ENCODE data around the gene MACROD1.
"Not testable (repeated sequence)": the region's sequence is repeated elsewhere in the genome, so short reads cannot be mapped to it uniquely, and the experiment has no call there.

The MACROD1 gene

DNA sequence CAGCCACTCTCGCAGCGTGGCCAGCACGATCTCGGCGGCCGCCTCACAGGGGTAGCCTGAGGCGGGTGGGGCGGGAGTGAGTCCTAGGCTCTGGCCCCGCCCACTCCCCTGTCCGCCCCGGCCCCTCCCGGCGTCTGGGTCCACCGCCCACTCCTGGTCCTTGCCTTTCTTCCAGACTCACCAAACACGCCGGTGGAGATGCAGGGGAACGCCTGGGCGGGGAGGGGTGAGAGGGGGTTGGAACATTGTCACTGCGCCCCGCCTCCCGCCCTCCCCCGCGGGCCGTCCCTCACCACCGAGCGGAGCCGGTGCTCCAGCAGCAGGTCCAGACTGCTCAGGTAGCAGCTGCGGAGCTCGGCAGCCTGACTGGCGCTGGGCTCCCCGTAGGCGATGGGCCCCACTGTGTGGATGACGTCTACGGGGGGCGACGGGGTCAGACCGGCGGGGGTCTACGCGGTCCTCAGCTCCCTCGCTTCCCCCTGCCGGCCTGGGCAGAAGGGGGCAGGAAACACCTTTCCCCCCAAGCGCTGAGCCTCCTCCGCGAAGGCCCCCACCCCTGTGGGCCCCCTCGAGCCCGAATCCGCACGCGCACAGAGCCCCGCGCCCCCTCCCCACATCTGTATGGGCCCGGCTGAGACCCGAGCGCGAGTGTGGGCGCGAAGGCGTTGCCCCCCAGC lies 166.4 kb downstream of the MACROD1 start:
- no peak for DNase-seq (ENCODE audit: low spot score)

GRCh38 chr11:63998558-63999348 lies 167.2 kb downstream of the MACROD1 start:
- DNase-seq (ENCODE audit: low spot score): no peak

GRCh38 chr11:63997801-63998337 lies 168.0 kb downstream of the MACROD1 start:
- no peak for DNase-seq (ENCODE audit: low spot score)

GRCh38 chr11:63997104-63997700 lies 168.7 kb downstream of the MACROD1 start:
- no peak for DNase-seq (ENCODE audit: low spot score)

DNA sequence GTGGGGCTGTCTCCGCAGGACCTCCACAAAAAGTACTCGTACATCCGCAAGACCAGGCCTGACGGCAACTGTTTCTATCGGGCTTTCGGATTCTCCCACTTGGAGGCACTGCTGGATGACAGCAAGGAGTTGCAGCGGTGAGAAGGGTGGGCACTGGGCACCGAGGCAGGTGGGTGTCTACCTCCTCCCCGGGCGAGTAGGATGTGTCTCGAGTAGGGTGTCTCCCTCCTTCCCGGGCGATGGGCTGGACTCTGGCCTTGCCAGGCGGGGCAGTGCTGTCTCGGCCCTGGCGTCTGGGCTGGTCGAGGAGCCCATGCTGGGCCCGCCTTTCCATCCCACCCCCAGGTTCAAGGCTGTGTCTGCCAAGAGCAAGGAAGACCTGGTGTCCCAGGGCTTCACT lies 169.4 kb downstream of the MACROD1 start:
- DNase-seq (ENCODE audit: low spot score): no peak

DNA sequence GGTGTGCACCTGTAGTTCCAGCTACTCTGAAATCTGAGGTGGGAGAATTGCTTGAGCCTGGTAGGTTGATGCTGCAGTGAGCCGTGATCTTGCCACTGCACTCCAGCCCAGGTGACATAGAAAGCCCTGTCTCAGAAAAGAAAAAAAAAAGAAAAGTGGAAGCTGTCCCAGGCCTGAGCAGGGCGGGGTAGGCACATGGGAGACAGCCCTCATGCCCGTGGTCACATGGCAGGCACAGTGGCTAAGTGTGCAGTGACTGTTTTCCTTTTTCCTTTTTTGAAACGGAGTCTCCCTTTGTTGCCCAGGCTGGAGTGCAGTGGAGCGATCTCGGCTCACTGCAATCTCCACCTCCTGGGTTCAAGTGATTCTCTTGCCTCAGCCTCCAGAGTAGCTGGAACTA lies 171.9 kb downstream of the MACROD1 start:
- DNase-seq (ENCODE audit: low spot score): no peak

GRCh38 chr11:63993100-63993499 lies 172.8 kb downstream of the MACROD1 start:
- no peak for DNase-seq (ENCODE audit: low spot score)

GRCh38 chr11:63991558-63991957 lies 174.4 kb downstream of the MACROD1 start:
- no peak for DNase-seq (ENCODE audit: low spot score)

GRCh38 chr11:63986932-63987513 lies 178.9 kb downstream of the MACROD1 start:
- DNase-seq (ENCODE audit: low spot score): no peak

DNA sequence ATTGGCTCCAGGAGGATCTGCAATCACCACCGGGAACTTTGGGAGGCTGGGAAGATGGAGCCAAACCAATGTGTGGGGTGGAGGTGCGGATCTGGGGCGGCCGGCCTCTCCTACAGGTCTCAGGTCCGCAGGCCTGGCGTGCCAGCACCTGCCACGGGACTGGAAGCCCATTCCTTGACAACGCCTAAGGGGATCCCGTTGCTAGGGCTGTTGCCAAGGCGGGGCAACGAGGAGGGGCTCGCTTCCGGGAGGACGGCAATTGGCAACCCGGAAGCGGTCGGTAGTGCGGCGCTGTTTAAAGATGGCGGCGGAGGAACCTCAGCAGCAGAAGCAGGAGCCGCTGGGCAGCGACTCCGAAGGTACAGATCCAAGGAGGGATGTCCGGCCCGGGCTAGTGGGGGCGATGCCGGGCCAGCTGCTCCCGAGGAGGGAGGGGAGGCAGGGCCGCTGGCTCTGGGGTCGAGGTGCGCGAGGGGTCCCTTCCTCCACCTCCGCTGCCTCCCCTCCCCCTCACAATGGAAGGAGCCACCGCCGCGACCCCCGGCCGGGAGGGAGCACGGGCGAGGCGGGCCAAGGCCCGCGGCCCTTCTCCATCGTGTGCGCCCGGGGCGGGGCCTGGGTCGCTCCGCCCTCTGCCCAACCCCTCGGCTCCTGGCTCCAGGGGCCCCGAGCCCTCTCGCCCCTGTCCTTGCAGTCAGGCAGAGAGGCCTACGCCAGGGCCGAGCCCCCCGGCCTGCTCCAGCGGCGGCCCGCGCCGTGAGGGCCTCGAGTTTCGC lies 179.6 kb downstream of the MACROD1 start, which contains the start of gene OTUB1:
TSS of gene OTUB1 (plus strand) at position 283 of the 776 bp plus-strand sequence. CDS start at position 302, 19 bp downstream.
- DNase-seq (ENCODE audit: low spot score): peak; percentile 94

- no peak for DNase-seq (ENCODE audit: low spot score)
Observed at GRCh38 chr11:63985812-63986155, 180.1 kb downstream of the MACROD1 start.

- DNase-seq (ENCODE audit: low spot score): no peak
Observed at GRCh38 chr11:63979426-63979825, 186.5 kb downstream of the MACROD1 start.

GRCh38 chr11:63978551-63979239 lies 187.2 kb downstream of the MACROD1 start:
- DNase-seq (ENCODE audit: low spot score): no peak

- peak; percentile 100 for DNase-seq (ENCODE audit: low spot score)
Observed at GRCh38 chr11:63974259-63975143, 191.4 kb downstream of the MACROD1 start, which contains the start of gene COX8A. Gene COX8A, plus strand, starts transcription at chr11:63974620. Its CDS starts 61 bp downstream, at chr11:63974681.

- DNase-seq (ENCODE audit: low spot score): not testable (repeated sequence)
Observed at GRCh38 chr11:63973912-63974258, 192.0 kb downstream of the MACROD1 start.

DNA sequence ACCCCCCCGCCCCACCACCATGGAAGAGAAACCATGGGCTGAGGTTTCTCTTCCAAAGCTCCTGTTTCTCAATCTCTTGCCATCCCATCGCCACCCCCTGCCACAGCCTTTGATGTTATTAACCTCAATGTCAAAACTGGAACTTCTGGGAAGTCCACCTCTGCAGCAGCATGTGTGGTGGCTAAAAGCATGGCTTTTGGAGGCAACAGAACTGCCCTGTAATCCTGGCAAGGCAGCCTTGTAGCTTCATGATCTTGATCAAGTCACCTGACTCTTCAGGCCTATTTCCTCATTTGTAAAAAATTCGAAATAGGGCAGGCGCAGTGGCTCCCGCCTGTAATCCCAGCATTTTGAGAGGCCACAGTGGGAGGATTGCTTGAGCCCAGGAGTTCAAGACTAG lies 195.0 kb downstream of the MACROD1 start:
- DNase-seq (ENCODE audit: low spot score): no peak

- DNase-seq (ENCODE audit: low spot score): no peak
Observed at GRCh38 chr11:63969461-63969860, 196.5 kb downstream of the MACROD1 start.

DNA sequence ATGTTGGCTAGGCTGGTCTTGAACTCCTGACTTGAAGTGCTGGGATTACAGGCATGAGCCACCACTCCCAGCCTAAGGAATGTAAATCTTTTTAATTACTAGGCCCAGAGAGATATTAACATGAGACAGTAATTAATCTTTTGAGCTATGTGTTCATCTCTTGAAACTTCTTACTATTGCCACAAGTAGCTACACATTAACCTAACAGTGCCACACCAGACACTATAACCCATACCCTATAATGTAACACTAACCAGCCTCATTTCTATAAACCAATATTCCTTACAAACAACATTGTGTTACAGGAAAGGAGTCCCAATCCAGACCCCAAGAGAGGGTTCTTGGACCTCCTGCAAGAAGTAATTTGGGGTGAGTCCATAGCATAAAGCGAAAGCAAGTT lies 199.5 kb downstream of the MACROD1 start:
- no peak for DNase-seq (ENCODE audit: low spot score)

DNA sequence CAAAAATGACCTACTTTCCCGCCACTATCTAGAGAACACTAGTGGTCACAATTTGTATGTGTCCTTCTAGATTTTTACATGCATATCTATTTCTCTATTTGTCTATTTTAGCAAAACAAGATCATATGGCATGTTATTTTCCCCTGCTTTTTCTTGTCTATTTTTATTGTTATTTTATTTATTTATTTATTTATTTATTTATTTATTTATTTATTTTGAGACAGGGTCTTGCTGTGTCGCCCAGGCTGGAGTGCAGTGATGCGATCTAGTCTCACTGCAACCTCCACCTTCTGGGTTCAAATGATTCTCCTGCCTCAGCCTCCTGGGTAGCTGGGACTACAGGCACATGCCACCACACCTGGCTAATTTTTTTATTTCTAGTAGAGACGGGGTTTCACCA lies 202.0 kb downstream of the MACROD1 start:
- DNase-seq (ENCODE audit: low spot score): not testable (repeated sequence)

All from Ammon's horn (tissue), 1 donor.